ENCODE results near the gene MAGI1.

Gene MAGI1

GRCh38 chr3:65946438-65946837 is 92.3 kb downstream of the MAGI1 start:
- no peak for TF ChIP-seq CTCF (conservative IDR thresholded peaks at IDR 0.05; ENCODE audit: low read depth, low read length)
- Histone ChIP-seq H3K4me1 (ENCODE audit: low read depth, poor library complexity, severe bottlenecking) (peaks cover 4% of the 10 kb centered on the region), H4K20me1 (ENCODE audit: insufficient read depth) (no peaks in the 10 kb centered on the region), H3K4me3 (IDR thresholded peaks at IDR 0.05; ENCODE audit: insufficient read depth, low read depth, low read length) (no peak overlapping the region), H2AFZ (ENCODE audit: low read depth) (no peak overlapping the region), H3K9ac (no peak overlapping the region), H3K36me3 (ENCODE audit: insufficient read depth) (no peaks in the 10 kb centered on the region), H3K4me2 (no peak overlapping the region), H3K27ac (no peak overlapping the region), H3K27me3 (ENCODE audit: insufficient read depth, low read depth) (no peaks in the 10 kb centered on the region), H3K79me2 (ENCODE audit: insufficient read depth, low read depth) (no peaks in the 10 kb centered on the region)

GRCh38 chr3:65945953-65946352 is 92.8 kb downstream of the MAGI1 start:
- Histone ChIP-seq H3K79me2 (ENCODE audit: insufficient read depth, low read depth) (no peaks in the 10 kb centered on the region), H3K4me1 (ENCODE audit: low read depth, poor library complexity, severe bottlenecking) (no peaks in the 10 kb centered on the region), H3K4me3 (IDR thresholded peaks at IDR 0.05; ENCODE audit: insufficient read depth, low read depth, low read length) (no peak overlapping the region), H2AFZ (ENCODE audit: low read depth) (no peak overlapping the region), H4K20me1 (ENCODE audit: insufficient read depth) (no peaks in the 10 kb centered on the region), H3K27ac (no peak overlapping the region), H3K9ac (no peak overlapping the region), H3K36me3 (ENCODE audit: insufficient read depth) (no peaks in the 10 kb centered on the region), H3K27me3 (ENCODE audit: insufficient read depth, low read depth) (no peaks in the 10 kb centered on the region), H3K4me2 (no peak overlapping the region)
- no peak for TF ChIP-seq CTCF (conservative IDR thresholded peaks at IDR 0.05; ENCODE audit: low read depth, low read length)

GRCh38 chr3:65945480-65945879 is 93.2 kb downstream of the MAGI1 start:
- Histone ChIP-seq H3K79me2 (ENCODE audit: insufficient read depth, low read depth) (no peaks in the 10 kb centered on the region), H2AFZ (ENCODE audit: low read depth) (no peak overlapping the region), H3K27ac (no peak overlapping the region), H3K4me2 (no peak overlapping the region), H4K20me1 (ENCODE audit: insufficient read depth) (no peaks in the 10 kb centered on the region), H3K27me3 (ENCODE audit: insufficient read depth, low read depth) (no peaks in the 10 kb centered on the region), H3K36me3 (ENCODE audit: insufficient read depth) (no peaks in the 10 kb centered on the region), H3K9ac (no peak overlapping the region), H3K4me1 (ENCODE audit: low read depth, poor library complexity, severe bottlenecking) (no peaks in the 10 kb centered on the region), H3K4me3 (IDR thresholded peaks at IDR 0.05; ENCODE audit: insufficient read depth, low read depth, low read length) (no peak overlapping the region)
- TF ChIP-seq CTCF (conservative IDR thresholded peaks at IDR 0.05; ENCODE audit: low read depth, low read length), result no peak

GRCh38 chr3:65944252-65944651 is 94.5 kb downstream of the MAGI1 start:
- Histone ChIP-seq H3K4me3 (IDR thresholded peaks at IDR 0.05; ENCODE audit: insufficient read depth, low read depth, low read length) (no peak overlapping the region), H2AFZ (ENCODE audit: low read depth) (no peak overlapping the region), H3K4me1 (ENCODE audit: low read depth, poor library complexity, severe bottlenecking) (no peaks in the 10 kb centered on the region), H3K27me3 (ENCODE audit: insufficient read depth, low read depth) (no peaks in the 10 kb centered on the region), H3K27ac (no peak overlapping the region), H3K36me3 (ENCODE audit: insufficient read depth) (no peaks in the 10 kb centered on the region), H3K9ac (no peak overlapping the region), H3K79me2 (ENCODE audit: insufficient read depth, low read depth) (no peaks in the 10 kb centered on the region), H3K4me2 (no peak overlapping the region), H4K20me1 (ENCODE audit: insufficient read depth) (no peaks in the 10 kb centered on the region)
- TF ChIP-seq CTCF (conservative IDR thresholded peaks at IDR 0.05; ENCODE audit: low read depth, low read length), result no peak
